Kidney epithelial cell (primary cell): ENCODE measurements around the gene SMPD4. TPM values are rescaled to one million over a fixed set of nuclear protein-coding genes. Genes with fewer than 3 reads are reported as not detected.
"Not testable (repeated sequence)": the region's sequence is repeated elsewhere in the genome, so short reads cannot be mapped to it uniquely, and the experiment has no call there.

Source experiments
- DNase-seq: peaks from one replicate; pipeline ENCODE4 v3.0.0-alpha.2; 2010; ENCODE audit warnings: low read depth
- H3K27me3 ChIP-seq: 2 replicates; pipeline ENCODE4 v1.6.0; 2011; ENCODE audit warnings: low read length; ENCODE audit not compliant: control insufficient read depth, insufficient read depth
- H3K36me3 ChIP-seq: 2 replicates; pipeline ENCODE4 v1.5.1; 2011; ENCODE audit warnings: low read length; ENCODE audit not compliant: control insufficient read depth, insufficient read depth
- H3K4me3 ChIP-seq: 2 replicates; pipeline ENCODE4 v1.5.1; 2011; ENCODE audit warnings: low read depth, mild to moderate bottlenecking, control low read depth, low read length
- total RNA-seq: library from RNA; depleted of rRNA; stranded (reverse); fragments of >200 nt; gene quantifications from 2 replicates; pipeline ENCODE4 v1.2.3, GENCODE V29; 2015
- TF ChIP-seq, protein P1 (sequence below): IDR thresholded peaks from 2 replicates; pipeline ENCODE4 v1.5.1; 2011; ENCODE audit warnings: mild to moderate bottlenecking, moderate library complexity, low read length, control low read depth, inconsistent platforms; ENCODE audit not compliant: insufficient read depth, poor library complexity, severe bottlenecking

SMPD4 gene
- total RNA-seq, 1 donor from 2014 or later = 52.8 TPM

DNA sequence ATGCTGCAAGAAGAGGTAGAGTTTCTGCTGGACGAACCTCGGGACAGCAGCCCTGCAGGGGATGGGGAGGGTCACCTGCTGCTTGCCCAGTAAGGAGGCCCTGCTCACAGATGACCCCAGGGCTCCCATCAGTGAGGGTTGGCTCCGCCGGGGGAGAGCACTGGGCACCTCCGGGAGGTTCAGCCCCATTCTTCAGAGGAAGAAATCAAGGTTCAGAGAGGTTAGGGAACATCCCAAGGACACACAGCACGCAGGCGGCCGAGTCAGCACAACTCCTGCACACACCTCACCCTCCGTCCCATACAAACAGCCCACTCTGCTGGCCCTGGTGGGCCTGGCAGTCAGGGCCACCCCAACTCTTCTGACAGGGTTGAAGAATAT is 24.8 kb downstream of the SMPD4 start:
- no peaks in the 10 kb centered on the region for H3K36me3 ChIP-seq

GRCh38 chr2:130155956-130156623 is 25.3 kb downstream of the SMPD4 start:
- not testable (repeated sequence) for H3K4me3 ChIP-seq, DNase-seq, H3K36me3 ChIP-seq, H3K27me3 ChIP-seq
- TF ChIP-seq, protein P1, sequence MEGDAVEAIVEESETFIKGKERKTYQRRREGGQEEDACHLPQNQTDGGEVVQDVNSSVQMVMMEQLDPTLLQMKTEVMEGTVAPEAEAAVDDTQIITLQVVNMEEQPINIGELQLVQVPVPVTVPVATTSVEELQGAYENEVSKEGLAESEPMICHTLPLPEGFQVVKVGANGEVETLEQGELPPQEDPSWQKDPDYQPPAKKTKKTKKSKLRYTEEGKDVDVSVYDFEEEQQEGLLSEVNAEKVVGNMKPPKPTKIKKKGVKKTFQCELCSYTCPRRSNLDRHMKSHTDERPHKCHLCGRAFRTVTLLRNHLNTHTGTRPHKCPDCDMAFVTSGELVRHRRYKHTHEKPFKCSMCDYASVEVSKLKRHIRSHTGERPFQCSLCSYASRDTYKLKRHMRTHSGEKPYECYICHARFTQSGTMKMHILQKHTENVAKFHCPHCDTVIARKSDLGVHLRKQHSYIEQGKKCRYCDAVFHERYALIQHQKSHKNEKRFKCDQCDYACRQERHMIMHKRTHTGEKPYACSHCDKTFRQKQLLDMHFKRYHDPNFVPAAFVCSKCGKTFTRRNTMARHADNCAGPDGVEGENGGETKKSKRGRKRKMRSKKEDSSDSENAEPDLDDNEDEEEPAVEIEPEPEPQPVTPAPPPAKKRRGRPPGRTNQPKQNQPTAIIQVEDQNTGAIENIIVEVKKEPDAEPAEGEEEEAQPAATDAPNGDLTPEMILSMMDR = peak; percentile 66

More for the DNA sequence above, 24.8 kb downstream of the SMPD4 start:
- Histone ChIP-seq H3K27me3 (no peaks in the 10 kb centered on the region), H3K4me3 (no peak overlapping the region)
- no peak for DNase-seq
- TF ChIP-seq, protein P1 = no peak

DNA sequence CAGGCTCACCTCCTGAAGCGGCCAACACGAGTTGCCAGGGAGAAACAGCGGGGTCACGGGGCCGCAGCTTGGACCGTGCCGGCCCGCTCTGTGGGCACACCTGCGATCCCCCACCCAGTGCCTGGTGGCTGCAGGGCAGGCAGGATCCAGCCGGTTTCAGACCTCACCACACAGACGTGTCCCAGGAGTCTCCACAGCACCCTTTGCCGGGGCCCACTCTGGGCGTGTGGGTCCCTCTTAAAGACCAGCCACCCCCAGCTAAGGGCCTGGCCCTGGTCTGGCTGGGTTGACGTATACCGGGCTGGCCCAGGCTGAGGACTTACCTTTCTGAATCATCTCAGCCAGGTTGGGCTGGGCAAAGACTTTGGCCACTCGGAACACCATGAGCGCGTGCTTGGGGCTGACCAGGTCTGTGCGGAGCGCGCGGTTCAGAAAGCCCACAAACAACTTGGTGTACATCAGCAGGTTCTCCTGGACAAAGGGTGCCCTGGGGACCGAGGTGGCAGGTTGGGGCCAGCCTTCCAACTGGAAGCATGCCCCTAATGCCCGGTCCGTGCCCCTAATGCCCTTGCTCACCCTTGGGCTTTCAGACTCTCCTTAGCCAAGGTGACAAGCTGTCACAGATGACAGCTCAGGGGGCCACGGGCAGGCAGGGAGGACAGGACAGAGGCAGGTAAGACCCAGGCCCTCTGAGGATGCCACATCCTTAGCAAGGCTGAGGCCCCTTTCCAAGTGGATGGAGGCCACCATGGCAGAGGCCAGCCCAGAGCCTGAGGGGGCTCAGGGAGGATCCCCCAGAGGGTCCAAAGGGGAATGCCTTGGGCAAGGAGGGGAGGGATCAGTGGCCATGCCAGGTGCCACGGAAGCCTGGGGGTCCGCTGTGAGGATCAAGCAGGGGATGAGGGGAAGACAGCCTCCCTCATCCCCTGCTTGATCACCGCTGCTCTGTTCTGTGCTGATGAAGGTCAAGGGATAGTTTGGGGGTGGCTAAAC is 26.3 kb downstream of the SMPD4 start:
- Histone ChIP-seq H3K27me3 (no peaks in the 10 kb centered on the region), H3K36me3 (no peaks in the 10 kb centered on the region), H3K4me3 (no peak overlapping the region)
- DNase-seq = no peak
- TF ChIP-seq, protein P1 = no peak

DNA sequence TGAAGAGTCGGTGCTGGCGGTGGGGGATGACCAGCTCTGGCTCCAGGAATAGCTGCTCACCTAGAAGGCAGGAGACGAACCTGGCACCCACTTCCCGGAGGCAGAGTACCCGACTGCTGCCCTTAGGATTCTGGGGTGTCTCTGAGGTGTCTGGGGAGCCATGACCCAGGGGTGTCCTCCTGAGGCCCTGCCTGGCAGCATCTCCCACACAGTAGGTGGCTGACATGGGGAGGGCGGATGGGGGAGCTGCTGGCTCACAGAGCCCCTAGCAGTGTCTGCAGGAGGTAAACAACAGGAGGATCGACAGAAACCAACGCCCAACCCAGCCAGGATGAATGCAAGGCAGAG is 27.0 kb downstream of the SMPD4 start:
- DNase-seq, H3K36me3 ChIP-seq, H3K27me3 ChIP-seq, H3K4me3 ChIP-seq: not testable (repeated sequence)

- H3K36me3 ChIP-seq, DNase-seq, H3K4me3 ChIP-seq, H3K27me3 ChIP-seq: not testable (repeated sequence)
These were observed 27.5 kb downstream of the SMPD4 start for GRCh38 chr2:130153721-130154422.

DNA sequence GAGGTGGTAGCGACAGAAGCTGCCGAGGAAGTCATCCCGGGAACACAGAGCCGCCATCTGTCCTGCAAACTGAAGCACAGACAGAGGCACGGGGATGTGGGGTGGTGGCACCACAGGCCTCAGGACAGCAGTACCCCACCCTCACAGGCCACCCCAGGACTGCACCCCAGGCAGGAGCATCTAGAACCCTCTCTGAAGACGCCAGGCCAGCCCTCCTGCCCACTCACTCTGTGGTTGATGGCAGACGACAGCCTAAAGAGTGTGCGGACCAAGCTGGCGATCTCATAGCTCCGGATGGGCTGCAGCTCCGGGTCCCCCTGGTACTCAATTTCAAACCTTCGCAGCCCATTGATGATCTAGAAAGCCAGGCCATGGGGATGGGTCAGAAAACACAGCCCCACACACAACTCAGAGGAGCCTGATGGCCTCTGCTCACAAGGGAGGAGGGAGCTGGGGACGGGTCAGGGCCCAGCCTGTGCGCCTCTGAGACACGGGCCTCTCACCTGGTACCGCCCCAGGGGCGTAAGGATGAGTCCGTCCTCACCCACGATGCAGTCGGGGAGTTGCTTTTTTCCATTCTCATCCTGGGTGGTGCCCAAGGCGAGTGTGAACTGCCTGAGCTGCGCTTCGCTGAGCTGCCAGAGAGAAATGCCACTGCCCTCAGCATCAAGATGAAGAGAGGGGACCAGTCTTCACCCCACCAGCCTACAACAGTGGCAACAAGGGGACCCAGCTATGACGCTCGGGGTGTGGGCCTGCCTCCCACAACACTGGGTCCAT is 28.4 kb downstream of the SMPD4 start:
- no peaks in the 10 kb centered on the region for H3K36me3 ChIP-seq
- no peak overlapping the region for H3K4me3 ChIP-seq
- no peaks in the 10 kb centered on the region for H3K27me3 ChIP-seq
- TF ChIP-seq, protein P1 = no peak
- DNase-seq = no peak

DNA sequence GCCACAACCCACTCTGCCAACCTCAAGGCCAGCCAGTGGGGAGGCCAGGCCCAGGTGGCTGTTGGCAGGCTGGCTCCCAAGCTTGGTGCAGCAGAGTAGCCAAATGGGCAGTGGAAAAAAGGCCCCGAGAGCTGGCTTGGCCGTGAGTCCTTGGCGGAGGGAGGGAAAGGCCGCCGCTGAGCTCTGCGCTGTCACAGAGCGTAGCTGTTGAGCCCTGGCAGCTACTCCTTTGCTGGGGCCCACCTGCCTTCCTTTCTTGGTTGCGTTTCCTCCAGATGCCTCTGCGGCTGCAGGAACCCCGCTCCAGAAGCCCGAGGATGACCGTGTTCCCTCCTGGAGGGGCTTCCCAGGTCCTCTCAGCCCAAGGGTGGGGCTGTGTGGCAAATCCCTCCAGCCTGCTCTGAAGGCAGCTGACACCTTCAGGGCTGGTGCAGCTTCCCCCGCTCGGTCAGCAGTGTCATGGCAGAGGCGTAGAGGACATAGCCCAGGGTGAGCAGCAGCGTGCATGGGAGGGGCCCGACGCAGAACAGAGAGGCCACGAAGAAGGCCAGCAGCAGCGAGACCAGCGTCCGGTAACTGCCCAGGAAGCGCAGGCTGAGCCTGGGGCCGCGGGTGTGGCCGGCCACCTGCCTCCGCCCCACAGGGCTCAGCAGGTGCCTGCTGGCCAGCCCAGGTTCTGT is 29.1 kb downstream of the SMPD4 start:
- not testable (repeated sequence) for DNase-seq, H3K36me3 ChIP-seq, H3K27me3 ChIP-seq, H3K4me3 ChIP-seq

DNA sequence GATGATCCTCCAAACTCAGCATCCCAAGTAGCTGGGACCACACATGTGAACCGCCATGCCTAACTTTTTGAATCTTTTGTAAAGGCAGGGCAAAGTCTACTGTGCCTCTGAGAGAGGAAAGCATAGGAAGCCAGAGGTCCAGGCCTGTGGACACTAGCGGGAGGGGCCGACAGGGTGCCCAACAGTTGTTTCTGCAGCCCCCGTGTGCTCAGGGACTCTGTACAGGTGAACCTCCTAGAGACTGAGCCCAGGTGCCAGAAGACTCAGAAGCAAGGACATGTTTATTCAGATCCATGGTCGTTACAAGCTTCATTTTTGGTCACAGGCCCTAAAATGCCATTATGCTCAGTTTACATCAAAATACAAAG is 30.3 kb downstream of the SMPD4 start:
- not testable (repeated sequence) for H3K36me3 ChIP-seq, H3K27me3 ChIP-seq, H3K4me3 ChIP-seq, DNase-seq
